ENCODE results near the gene RANBP1. TPM values are rescaled to one million over a fixed set of nuclear protein-coding genes. Genes with fewer than 3 reads are reported as not detected.

Gene RANBP1
- total and polyA plus RNA-seq, 2 of the 4 experiments (the other 2 are of a cell fraction), result 173 to 376 TPM

- DNase-seq (no peak), ATAC-seq (ENCODE audit: low read depth) (no peak)
- Histone ChIP-seq H3K14ac (replicated peaks; ENCODE audit: low read depth, low read length) (no peak overlapping the region), H3K9me1 (ENCODE audit: insufficient read depth, low read length) (peaks cover 9% of the 10 kb centered on the region), H3K27me3 (ENCODE audit: control insufficient read depth, insufficient read depth, low read length) (no peaks in the 10 kb centered on the region), H3K56ac (ENCODE audit: extremely low read depth, insufficient read depth, low read length) (no peak overlapping the region), H3K79me1 (ENCODE audit: low read depth in 1 of 2, low read length in 2 of 2) (peaks cover 11 to 76% of the 10 kb centered on the region in 2 experiments), H2BK15ac (ENCODE audit: low read depth, low read length) (no peak overlapping the region), H3K9me3 (ENCODE audit: control insufficient read depth, insufficient read depth, low read length) (no peaks in the 10 kb centered on the region), H2BK120ac (ENCODE audit: low read depth, low read length) (no peak overlapping the region), H3K4ac (ENCODE audit: low read depth, low read length) (no peak overlapping the region), H2AK5ac (ENCODE audit: low read depth, low read length) (no peak overlapping the region), H2AFZ (replicated peaks; ENCODE audit: low read length, poor library complexity) (no peak overlapping the region), H3K18ac (ENCODE audit: low read depth, low read length) (no peak overlapping the region), H2AK9ac (replicated peaks; ENCODE audit: low read depth, low read length, poor library complexity) (no peak overlapping the region), H3K4me1 (ENCODE audit: control insufficient read depth, insufficient read depth, low read length) (peaks cover 15% of the 10 kb centered on the region), H3K9ac (ENCODE audit: low read depth, low read length) (no peak overlapping the region), H3K4me2 (ENCODE audit: low read depth, low read length) (no peak overlapping the region), H4K91ac (ENCODE audit: insufficient read depth, low read depth, low read length) (no peak overlapping the region), H2BK20ac (ENCODE audit: low read depth, low read length) (no peak overlapping the region), H4K8ac (ENCODE audit: low read depth in 2 of 2, low read length in 2 of 2) (no peak overlapping the region), H3K23ac (ENCODE audit: low read depth, low read length) (no peak overlapping the region), H4K20me1 (ENCODE audit: insufficient read depth, low read length) (peaks cover 73% of the 10 kb centered on the region), H3K27ac (ENCODE audit: insufficient read depth, low read length) (no peak overlapping the region), H2BK5ac (ENCODE audit: low read depth, low read length, poor library complexity, severe bottlenecking) (no peak overlapping the region), H4K5ac (ENCODE audit: low read depth, low read length) (no peak overlapping the region), H3K36me3 (ENCODE audit: control insufficient read depth, insufficient read depth, low read length) (peaks cover 6% of the 10 kb centered on the region), H3K4me3 (ENCODE audit: insufficient read depth, low read depth, low read length) (no peak overlapping the region)
- no TSS peak for BruUV-seq (replicated peaks)
- POLR2A ChIA-PET (ENCODE audit: unreplicated experiment), result no interaction called here
- no peak for TF ChIP-seq MXI1 (IDR thresholded peaks at IDR 0.05; ENCODE audit: borderline replicate concordance, low read depth, low read length)
- TF ChIP-seq MAZ (IDR thresholded peaks at IDR 0.05; ENCODE audit: borderline replicate concordance, low read depth, low read length), result no peak
- no peak for TF ChIP-seq CHD1 (IDR thresholded peaks at IDR 0.05; ENCODE audit: low read depth, low read length)
- no peak for TF ChIP-seq RAD21 (IDR thresholded peaks at IDR 0.05; ENCODE audit: low read length)
- TF ChIP-seq FOS (IDR thresholded peaks at IDR 0.05; ENCODE audit: low read depth, low read length), result no peak
- no peak for TF ChIP-seq RFX5 (IDR thresholded peaks at IDR 0.05; ENCODE audit: low read depth, low read length)
- no peak for TF ChIP-seq USF2 (IDR thresholded peaks at IDR 0.05; ENCODE audit: low read depth, low read length)
- no peak for TF ChIP-seq RCOR1 (IDR thresholded peaks at IDR 0.05; ENCODE audit: insufficient replicate concordance, low read length)
- dilution Hi-C loops (cut with HindIII; ENCODE audit: low sequenced_read_pairs, unreplicated experiment) (no loop called here), in situ Hi-C loops (cut with MboI; ENCODE audit: low sequenced_read_pairs) (no loop called here), intact Hi-C loops (cut with micrococcal nuclease) (no loop called here)
- WGBS, 2 experiments (ENCODE audit: extremely low coverage in 2 of 2, insufficient read length in 1 of 2), result no CpG with 5 or more reads among the region's 4 CpGs
- CTCF ChIA-PET, result no interaction called here
Observed at GRCh38 chr22:20135265-20135664, 19.4 kb downstream of the RANBP1 start.

All from IMR-90 (cell line).